Endothelial cell of umbilical vein (primary cell): ENCODE results near the gene VAV2.

Experiments
- CTCF ChIP-seq, 2 donors: IDR thresholded peaks; 1 replicate in 1 of 2; 2 replicates in 1 of 2; pipeline ENCODE4 v1.5.1; 2011; ENCODE audit warnings: low read length in 2 of 2, mild to moderate bottlenecking in 2 of 2, moderate library complexity in 2 of 2, control low read depth in 1 of 2, inconsistent platforms in 1 of 2, low read depth in 1 of 2; ENCODE audit not compliant: insufficient read depth in 1 of 2; ENCODE audit errors: extremely low read depth in 1 of 2
- EZH2 ChIP-seq: IDR thresholded peaks from 2 replicates; pipeline ENCODE4 v1.6.1; 2012; ENCODE audit warnings: borderline replicate concordance, low read depth, mild to moderate bottlenecking, moderate library complexity, low read length, inconsistent platforms; ENCODE audit not compliant: severe bottlenecking
- JUN ChIP-seq: IDR thresholded peaks from 2 replicates; pipeline ENCODE4 v1.6.1; 2011; ENCODE audit warnings: borderline replicate concordance, low read depth; ENCODE audit not compliant: insufficient read length, insufficient read depth
- MAX ChIP-seq: IDR thresholded peaks from 2 replicates; pipeline ENCODE4 v1.6.1; 2011; ENCODE audit not compliant: insufficient read depth, insufficient read length
- POLR2A ChIP-seq: IDR thresholded peaks from 2 replicates; pipeline ENCODE4 v1.6.1; 2012; ENCODE audit warnings: low read depth, mild to moderate bottlenecking, control low read depth, low read length
- POLR2AphosphoS5 ChIP-seq: IDR thresholded peaks from 2 replicates; pipeline ENCODE4 v1.6.1; 2012; ENCODE audit warnings: low read depth, mild to moderate bottlenecking, control low read depth, low read length, moderate library complexity; ENCODE audit not compliant: insufficient read depth

- TF ChIP-seq POLR2AphosphoS5 (no peak), EZH2 (no peak), MAX (no peak), CTCF (IDR thresholded peaks at IDR 0.05; ENCODE audit: extremely low read depth in 1 of 2, insufficient read depth in 1 of 2, low read depth in 1 of 2, low read length in 2 of 2) (no peak), POLR2A (no peak), JUN (no peak)
Observed at GRCh38 chr9:133943781-133944745, 48.1 kb downstream of the VAV2 start.
